ENCODE data around the gene LIN28B.
"Not testable (repeated sequence)": the region's sequence is repeated elsewhere in the genome, so short reads cannot be mapped to it uniquely, and the experiment has no call there.

LIN28B gene

GRCh38 chr6:104956731-104957294 is at the start of gene LIN28B:
LIN28B (plus strand) TSS chr6:104957107; CDS start chr6:104957251, 144 bp downstream.
- DNase-seq: no peak

- no peak for DNase-seq
These were observed 48.6 kb upstream of the LIN28B start for GRCh38 chr6:104908031-104908887.

GRCh38 chr6:104908888-104909525 is 47.9 kb upstream of the LIN28B start:
- no peak for DNase-seq

GRCh38 chr6:104921896-104922295 is 35.0 kb upstream of the LIN28B start:
- DNase-seq: no peak

- DNase-seq: no peak
These were observed 28.8 kb upstream of the LIN28B start for GRCh38 chr6:104928141-104928540.

- DNase-seq: no peak
These were observed 27.6 kb upstream of the LIN28B start for GRCh38 chr6:104929353-104929752.

GRCh38 chr6:104930939-104931338 is 26.0 kb upstream of the LIN28B start:
- no peak for DNase-seq

- DNase-seq: no peak
These were observed 20.0 kb upstream of the LIN28B start for GRCh38 chr6:104936766-104937535.

GRCh38 chr6:104940238-104940892 is 16.5 kb upstream of the LIN28B start:
- no peak for DNase-seq

- DNase-seq: no peak
These were observed 15.8 kb upstream of the LIN28B start for GRCh38 chr6:104940893-104941728.

- no peak for DNase-seq
These were observed 15.2 kb upstream of the LIN28B start for GRCh38 chr6:104941729-104942091.

- no peak for DNase-seq
These were observed 13.1 kb upstream of the LIN28B start for GRCh38 chr6:104943781-104944180.

GRCh38 chr6:104949206-104949605 is 7.7 kb upstream of the LIN28B start:
- no peak for DNase-seq

GRCh38 chr6:104951677-104952076 is 5.2 kb upstream of the LIN28B start:
- DNase-seq: no peak

- DNase-seq: no peak
These were observed 4.0 kb upstream of the LIN28B start for GRCh38 chr6:104952911-104953399.

GRCh38 chr6:104953400-104954189 is 3.3 kb upstream of the LIN28B start:
- not testable (repeated sequence) for DNase-seq

- no peak for DNase-seq
These were observed 2.6 kb upstream of the LIN28B start for GRCh38 chr6:104954190-104954797.

- no peak for DNase-seq
These were observed 1.4 kb upstream of the LIN28B start for GRCh38 chr6:104955491-104955890.

- no peak for DNase-seq
These were observed 778 bp upstream of the LIN28B start for GRCh38 chr6:104955927-104956730.

All from activated CD4-positive, CD25-positive, alpha-beta regulatory T cell (primary cell).